NT2/D1 (cell line): ENCODE measurements around the gene CCDC91.
A peak's percentile ranks its signal among the peaks of the same experiment; 100 is the strongest.

Experiments used
- DNase-seq: peaks from one replicate; pipeline ENCODE4 v3.0.0-alpha.2; 2011; ENCODE audit warnings: low read depth, low spot score
- H3K27me3 ChIP-seq: 2 replicates; pipeline ENCODE4 v1.6.0; 2011; ENCODE audit warnings: mild to moderate bottlenecking; ENCODE audit not compliant: insufficient read length, insufficient read depth
- H3K36me3 ChIP-seq: 2 replicates; pipeline ENCODE4 v1.6.1; 2011; ENCODE audit warnings: mild to moderate bottlenecking, low read length, mixed read lengths; ENCODE audit not compliant: insufficient read depth, insufficient read length
- H3K4me1 ChIP-seq: 2 replicates; pipeline ENCODE4 v1.5.1; 2011; ENCODE audit not compliant: insufficient read depth, insufficient read length
- H3K4me3 ChIP-seq: 2 replicates; pipeline ENCODE4 v1.5.1; 2011; ENCODE audit warnings: low read depth; ENCODE audit not compliant: insufficient read length
- H3K9ac ChIP-seq: 2 replicates; pipeline ENCODE4 v1.6.0; 2011; ENCODE audit warnings: low read depth; ENCODE audit not compliant: insufficient read length
- H3K9me3 ChIP-seq: 2 replicates; pipeline ENCODE4 v1.5.1; 2011; ENCODE audit warnings: mild to moderate bottlenecking, low read length; ENCODE audit not compliant: insufficient read depth
- SUZ12 ChIP-seq: IDR thresholded peaks from 2 replicates; pipeline ENCODE4 v1.6.1; 2011; ENCODE audit not compliant: insufficient read length, insufficient read depth; ENCODE audit errors: extremely low read depth
- YY1 ChIP-seq: IDR thresholded peaks from 2 replicates; pipeline ENCODE4 v1.6.1; 2011; ENCODE audit not compliant: insufficient read length, insufficient read depth
- ZNF274 ChIP-seq: IDR thresholded peaks from 2 replicates; pipeline ENCODE4 v1.6.1; 2011; ENCODE audit warnings: mild to moderate bottlenecking, low read depth, low read length

The CCDC91 gene

GRCh38 chr12:28442101-28442500 is 251.8 kb downstream of the CCDC91 start:
- Histone ChIP-seq H3K4me1 (no peaks in the 10 kb centered on the region), H3K9me3 (no peaks in the 10 kb centered on the region), H3K36me3 (no peaks in the 10 kb centered on the region), H3K4me3 (no peak overlapping the region), H3K9ac (no peak overlapping the region), H3K27me3 (no peaks in the 10 kb centered on the region)
- no peak for DNase-seq
- TF ChIP-seq ZNF274, result no peak
- no peak for TF ChIP-seq SUZ12
- TF ChIP-seq YY1, result no peak

DNA sequence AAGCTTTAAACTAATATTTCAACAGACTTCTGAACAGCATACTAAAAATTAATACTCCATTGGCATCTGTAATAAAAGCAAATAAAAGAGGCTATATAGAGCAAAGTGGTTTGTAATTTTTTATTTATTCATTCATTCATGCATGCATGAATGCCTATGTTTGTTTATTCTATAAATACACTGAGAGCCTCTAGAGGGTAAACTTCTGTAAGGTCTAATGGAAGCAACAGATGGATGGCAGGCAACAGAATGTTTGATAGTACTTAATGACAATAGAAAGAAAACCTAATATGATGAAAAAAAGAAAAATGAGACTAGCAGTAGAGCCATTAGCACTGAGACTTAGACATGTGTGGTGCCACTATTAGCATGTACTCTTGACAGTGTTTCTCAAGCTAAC is 253.1 kb downstream of the CCDC91 start:
- no peak overlapping the region for H3K9ac ChIP-seq
- no peaks in the 10 kb centered on the region for H3K36me3 ChIP-seq
- no peak overlapping the region for H3K4me3 ChIP-seq
- H3K4me1 ChIP-seq, result no peaks in the 10 kb centered on the region
- DNase-seq, result no peak
- no peaks in the 10 kb centered on the region for H3K9me3 ChIP-seq
- TF ChIP-seq YY1, result no peak
- TF ChIP-seq SUZ12, result no peak
- TF ChIP-seq ZNF274, result no peak
- no peaks in the 10 kb centered on the region for H3K27me3 ChIP-seq

GRCh38 chr12:28446031-28446430 is 255.8 kb downstream of the CCDC91 start:
- no peaks in the 10 kb centered on the region for H3K36me3 ChIP-seq
- H3K9me3 ChIP-seq, result no peaks in the 10 kb centered on the region
- H3K9ac ChIP-seq, result no peak overlapping the region
- H3K4me3 ChIP-seq, result no peak overlapping the region
- no peak for DNase-seq
- no peaks in the 10 kb centered on the region for H3K4me1 ChIP-seq
- TF ChIP-seq YY1, result no peak
- no peak for TF ChIP-seq ZNF274
- no peak for TF ChIP-seq SUZ12
- H3K27me3 ChIP-seq, result no peaks in the 10 kb centered on the region

DNA sequence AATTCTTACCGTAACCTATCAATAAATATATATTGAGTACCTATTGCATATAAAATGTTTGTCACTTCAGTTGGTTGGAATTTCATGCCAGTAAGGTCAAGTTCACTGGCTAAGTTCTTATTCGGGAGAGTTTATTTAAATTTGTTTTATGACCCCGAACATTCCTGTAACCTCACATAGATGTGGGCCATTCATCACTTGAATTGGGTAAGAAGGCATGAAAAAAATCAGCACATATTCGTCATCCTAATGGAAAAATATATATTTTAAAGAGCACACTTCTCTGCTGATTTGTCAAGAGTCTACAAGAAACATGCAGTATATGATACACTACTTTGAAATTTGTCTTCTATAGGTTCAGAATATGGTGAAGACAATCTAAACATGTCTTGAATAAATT is 263.4 kb downstream of the CCDC91 start:
- Histone ChIP-seq H3K9me3 (no peaks in the 10 kb centered on the region), H3K4me1 (no peaks in the 10 kb centered on the region), H3K27me3 (no peaks in the 10 kb centered on the region), H3K4me3 (no peak overlapping the region), H3K36me3 (peaks cover 3% of the 10 kb centered on the region), H3K9ac (no peak overlapping the region)
- no peak for DNase-seq
- TF ChIP-seq SUZ12, result no peak
- TF ChIP-seq ZNF274, result no peak
- no peak for TF ChIP-seq YY1

GRCh38 chr12:28456934-28457710 is 266.9 kb downstream of the CCDC91 start:
- H3K4me1 ChIP-seq, result no peaks in the 10 kb centered on the region
- DNase-seq, result no peak
- TF ChIP-seq SUZ12 (no peak), ZNF274 (no peak), YY1 (no peak)
- H3K9ac ChIP-seq, result no peak overlapping the region
- peaks cover 3% of the 10 kb centered on the region for H3K36me3 ChIP-seq
- no peak overlapping the region for H3K4me3 ChIP-seq
- H3K9me3 ChIP-seq, result no peaks in the 10 kb centered on the region
- no peaks in the 10 kb centered on the region for H3K27me3 ChIP-seq

DNA sequence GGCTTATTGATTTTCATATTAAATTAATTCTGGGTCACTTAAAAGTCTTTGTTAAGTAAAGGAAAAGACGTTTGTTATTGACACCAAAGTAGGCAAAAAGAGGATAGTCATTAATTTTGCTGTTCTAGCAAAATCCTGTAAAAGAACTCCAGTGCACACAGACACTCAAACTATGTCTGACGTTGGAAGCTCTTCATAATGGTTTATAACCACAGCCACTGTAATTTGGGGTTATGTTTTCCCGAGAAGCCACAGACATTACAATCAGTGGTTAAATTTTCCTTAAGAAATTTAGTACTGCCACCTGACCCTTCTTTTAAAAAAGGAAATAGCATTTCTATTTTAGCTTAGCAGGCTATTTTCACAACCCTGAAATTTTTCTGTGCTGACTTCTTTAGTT is 267.5 kb downstream of the CCDC91 start:
- TF ChIP-seq YY1 (no peak), ZNF274 (no peak), SUZ12 (no peak)
- Histone ChIP-seq H3K9me3 (no peaks in the 10 kb centered on the region), H3K4me1 (no peaks in the 10 kb centered on the region), H3K4me3 (no peak overlapping the region), H3K9ac (no peak overlapping the region), H3K36me3 (peaks cover 3% of the 10 kb centered on the region), H3K27me3 (no peaks in the 10 kb centered on the region)
- DNase-seq, result no peak

- Histone ChIP-seq H3K9ac (no peak overlapping the region), H3K27me3 (no peaks in the 10 kb centered on the region), H3K9me3 (peaks cover 7% of the 10 kb centered on the region; the same call in 1 of the 2 replicates), H3K4me1 (no peaks in the 10 kb centered on the region), H3K4me3 (no peak overlapping the region), H3K36me3 (no peaks in the 10 kb centered on the region)
- DNase-seq, result no peak
- TF ChIP-seq SUZ12 (no peak), ZNF274 (no peak), YY1 (no peak)
Observed at GRCh38 chr12:28459481-28459880, 269.2 kb downstream of the CCDC91 start.

GRCh38 chr12:28460420-28461130 is 270.3 kb downstream of the CCDC91 start:
- Histone ChIP-seq H3K9me3 (peaks cover 9% of the 10 kb centered on the region; the same call in 1 of the 2 replicates), H3K27me3 (no peaks in the 10 kb centered on the region), H3K4me1 (no peaks in the 10 kb centered on the region), H3K4me3 (no peak overlapping the region), H3K36me3 (no peaks in the 10 kb centered on the region), H3K9ac (no peak overlapping the region)
- peak; percentile 28 for DNase-seq
- TF ChIP-seq ZNF274 (no peak), SUZ12 (no peak), YY1 (no peak)
